ENCODE results near the gene POC5.

The POC5 gene

GRCh38 chr5:75677607-75678006 is 39.6 kb downstream of the POC5 start:
- ChIA-PET CTCF (no interaction called here), POLR2A (no interaction called here)
- no peak for DNase-seq (ENCODE audit: extremely low spot score)
- TF ChIP-seq HDGF (IDR thresholded peaks at IDR 0.05; ENCODE audit: borderline replicate concordance), result no peak

GRCh38 chr5:75675783-75676182 is 41.5 kb downstream of the POC5 start:
- POLR2A ChIA-PET, result no interaction called here
- DNase-seq (ENCODE audit: extremely low spot score), result no peak
- TF ChIP-seq HDGF (IDR thresholded peaks at IDR 0.05; ENCODE audit: borderline replicate concordance) (no peak), NFRKB (IDR thresholded peaks at IDR 0.05) (no peak), FOXA1 (IDR thresholded peaks at IDR 0.05) (no peak), ARNT (IDR thresholded peaks at IDR 0.05) (no peak), LEF1 (IDR thresholded peaks at IDR 0.05; ENCODE audit: borderline replicate concordance) (no peak), FOXK2 (IDR thresholded peaks at IDR 0.05) (no peak), PKNOX1 (IDR thresholded peaks at IDR 0.05) (no peak), SUZ12 (IDR thresholded peaks at IDR 0.05) (no peak), SP1 (IDR thresholded peaks at IDR 0.05) (no peak), FOXM1 (IDR thresholded peaks at IDR 0.05; ENCODE audit: borderline replicate concordance) (no peak)
- CTCF ChIA-PET, result no interaction called here

- ChIA-PET CTCF (no interaction called here), POLR2A (no interaction called here)
- no peak for DNase-seq (ENCODE audit: extremely low spot score)
- no peak for TF ChIP-seq L3MBTL2 (conservative IDR thresholded peaks at IDR 0.05)
- no peak for TF ChIP-seq ELF4 (IDR thresholded peaks at IDR 0.05)
- no peak for TF ChIP-seq ARNT (IDR thresholded peaks at IDR 0.05)
- no peak for TF ChIP-seq ZNF384 (IDR thresholded peaks at IDR 0.05)
- TF ChIP-seq FOXM1 (IDR thresholded peaks at IDR 0.05; ENCODE audit: borderline replicate concordance), result no peak
These were observed 44.6 kb downstream of the POC5 start for GRCh38 chr5:75672616-75673015.

GRCh38 chr5:75671506-75671905 is 45.7 kb downstream of the POC5 start:
- ChIA-PET POLR2A (no interaction called here), CTCF (no interaction called here)
- TF ChIP-seq FOXK2 (IDR thresholded peaks at IDR 0.05) (no peak), ARNT (IDR thresholded peaks at IDR 0.05) (no peak), SP1 (IDR thresholded peaks at IDR 0.05) (no peak), NFRKB (IDR thresholded peaks at IDR 0.05) (no peak), L3MBTL2 (conservative IDR thresholded peaks at IDR 0.05) (no peak), FOXA1 (IDR thresholded peaks at IDR 0.05) (no peak), CTBP1 (IDR thresholded peaks at IDR 0.05; ENCODE audit: borderline replicate concordance) (no peak), ZNF384 (IDR thresholded peaks at IDR 0.05) (no peak), BHLHE40 (IDR thresholded peaks at IDR 0.05; ENCODE audit: borderline replicate concordance) (no peak), PKNOX1 (IDR thresholded peaks at IDR 0.05) (no peak), ELF4 (IDR thresholded peaks at IDR 0.05) (no peak), FOXM1 (IDR thresholded peaks at IDR 0.05; ENCODE audit: borderline replicate concordance) (no peak), HDGF (IDR thresholded peaks at IDR 0.05; ENCODE audit: borderline replicate concordance) (no peak), TARDBP (IDR thresholded peaks at IDR 0.05) (no peak), SUZ12 (IDR thresholded peaks at IDR 0.05) (no peak), LEF1 (IDR thresholded peaks at IDR 0.05; ENCODE audit: borderline replicate concordance) (no peak)
- DNase-seq (ENCODE audit: extremely low spot score), result no peak

- TF ChIP-seq CTBP1 (IDR thresholded peaks at IDR 0.05; ENCODE audit: borderline replicate concordance), result no peak
- TF ChIP-seq BHLHE40 (IDR thresholded peaks at IDR 0.05; ENCODE audit: borderline replicate concordance), result no peak
- TF ChIP-seq FOXK2 (IDR thresholded peaks at IDR 0.05), result no peak
- no peak for TF ChIP-seq PKNOX1 (IDR thresholded peaks at IDR 0.05)
- TF ChIP-seq SP1 (IDR thresholded peaks at IDR 0.05), result no peak
- no peak for TF ChIP-seq FOXA1 (IDR thresholded peaks at IDR 0.05)
- no peak for DNase-seq (ENCODE audit: extremely low spot score)
- CTCF ChIA-PET, result no interaction called here
- POLR2A ChIA-PET, result no interaction called here
These were observed 46.7 kb downstream of the POC5 start for GRCh38 chr5:75670577-75670976.

- CTCF ChIA-PET, result interaction anchor here (1.7 kb wide), 1 partner anchor 12 kb away, joined by 4 read pairs; no protein-coding TSS in a partner anchor
- DNase-seq (ENCODE audit: extremely low spot score), result no peak
- TF ChIP-seq FOXA1 (IDR thresholded peaks at IDR 0.05), result no peak
- TF ChIP-seq L3MBTL2 (conservative IDR thresholded peaks at IDR 0.05), result no peak
- TF ChIP-seq ELF4 (IDR thresholded peaks at IDR 0.05), result no peak
- TF ChIP-seq SP1 (IDR thresholded peaks at IDR 0.05), result no peak
- no peak for TF ChIP-seq LEF1 (IDR thresholded peaks at IDR 0.05; ENCODE audit: borderline replicate concordance)
- TF ChIP-seq BHLHE40 (IDR thresholded peaks at IDR 0.05; ENCODE audit: borderline replicate concordance), result no peak
- TF ChIP-seq FOXM1 (IDR thresholded peaks at IDR 0.05; ENCODE audit: borderline replicate concordance), result no peak
- no peak for TF ChIP-seq CTBP1 (IDR thresholded peaks at IDR 0.05; ENCODE audit: borderline replicate concordance)
- TF ChIP-seq ZNF384 (IDR thresholded peaks at IDR 0.05), result no peak
- no peak for TF ChIP-seq TARDBP (IDR thresholded peaks at IDR 0.05)
- POLR2A ChIA-PET, result interaction anchor here (0.8 to 0.9 kb wide), 2 partner anchors 13 to 332 kb away, joined by 3 to 4 read pairs; no protein-coding TSS in a partner anchor
These were observed 48.1 kb downstream of the POC5 start for GRCh38 chr5:75668977-75669689.

GRCh38 chr5:75668445-75668844 is 48.8 kb downstream of the POC5 start:
- TF ChIP-seq HDGF (IDR thresholded peaks at IDR 0.05; ENCODE audit: borderline replicate concordance) (no peak), TARDBP (IDR thresholded peaks at IDR 0.05) (no peak), L3MBTL2 (conservative IDR thresholded peaks at IDR 0.05) (no peak), CTBP1 (IDR thresholded peaks at IDR 0.05; ENCODE audit: borderline replicate concordance) (no peak), FOXK2 (IDR thresholded peaks at IDR 0.05) (no peak), FOXM1 (IDR thresholded peaks at IDR 0.05; ENCODE audit: borderline replicate concordance) (no peak), FOXA1 (IDR thresholded peaks at IDR 0.05) (no peak), PKNOX1 (IDR thresholded peaks at IDR 0.05) (no peak), SP1 (IDR thresholded peaks at IDR 0.05) (no peak), ARNT (IDR thresholded peaks at IDR 0.05) (no peak), SUZ12 (IDR thresholded peaks at IDR 0.05) (no peak), ELF4 (IDR thresholded peaks at IDR 0.05) (no peak), NFRKB (IDR thresholded peaks at IDR 0.05) (no peak), LEF1 (IDR thresholded peaks at IDR 0.05; ENCODE audit: borderline replicate concordance) (no peak), BHLHE40 (IDR thresholded peaks at IDR 0.05; ENCODE audit: borderline replicate concordance) (no peak), ZNF384 (IDR thresholded peaks at IDR 0.05) (no peak)
- ChIA-PET CTCF (interaction anchor here (1.7 kb wide), 1 partner anchor 12 kb away, joined by 4 read pairs; no protein-coding TSS in a partner anchor), POLR2A (no interaction called here)
- DNase-seq (ENCODE audit: extremely low spot score), result no peak

Measured in HEK293T (cell line).